ELF-1 (cell line): ENCODE data around the gene CCDC12.
A peak's percentile ranks its signal among the peaks of the same experiment; 100 is the strongest.

Experiments used
- DNase-seq: peaks from one replicate; pipeline ENCODE4 v3.0.0-alpha.2; 2016; ENCODE audit warnings: low read depth, low spot score

The CCDC12 gene

DNA sequence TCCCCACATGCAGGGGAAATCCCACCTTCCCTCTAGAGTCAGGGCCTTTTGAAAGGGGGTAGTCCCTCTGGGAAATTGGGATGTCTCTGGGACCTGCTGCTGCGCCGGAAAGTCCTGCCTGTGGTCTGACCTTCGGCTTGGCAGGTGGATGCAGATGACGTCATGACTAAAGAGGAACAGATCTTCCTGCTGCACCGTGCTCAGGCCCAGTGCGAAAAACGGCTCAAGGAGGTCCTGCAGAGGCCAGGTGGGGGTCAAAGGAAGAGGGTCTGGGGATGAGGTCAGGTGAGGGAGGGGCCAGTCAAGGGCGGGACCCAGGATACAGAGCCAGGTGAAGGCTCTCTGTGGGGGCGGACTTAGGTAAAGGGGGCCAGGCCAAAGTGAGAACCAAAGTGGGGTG lies 82.8 kb downstream of the CCDC12 start:
- DNase-seq: no peak

DNA sequence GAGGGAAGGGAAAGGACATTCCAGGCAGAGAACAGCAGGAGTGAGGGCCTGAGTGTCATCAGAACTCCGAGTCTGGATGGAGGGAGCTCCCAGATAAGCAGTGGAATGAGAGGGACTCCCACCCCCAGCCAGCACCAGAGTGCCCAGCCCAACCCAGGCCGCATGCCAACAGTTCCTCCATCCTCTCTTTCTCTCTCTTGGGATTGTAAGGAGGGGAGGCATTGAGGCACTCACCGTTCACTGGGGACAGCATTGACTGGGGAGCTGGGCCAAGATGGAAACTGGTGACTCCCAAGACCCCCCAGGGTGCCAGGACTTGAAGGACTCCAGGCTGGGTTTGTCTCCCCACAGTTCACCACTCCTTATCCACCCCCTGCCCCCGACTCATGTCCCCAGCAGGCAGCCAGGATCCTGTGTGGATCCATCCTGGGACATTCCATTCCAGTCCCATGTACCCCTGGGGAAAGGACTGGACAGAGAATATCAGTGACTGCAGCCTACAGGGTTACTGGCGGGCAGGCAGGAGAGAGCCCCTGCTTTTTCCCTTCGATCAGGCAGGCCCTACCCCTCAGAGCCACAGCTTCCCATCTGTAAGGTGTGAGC lies 83.3 kb downstream of the CCDC12 start:
- DNase-seq: no peak

DNA sequence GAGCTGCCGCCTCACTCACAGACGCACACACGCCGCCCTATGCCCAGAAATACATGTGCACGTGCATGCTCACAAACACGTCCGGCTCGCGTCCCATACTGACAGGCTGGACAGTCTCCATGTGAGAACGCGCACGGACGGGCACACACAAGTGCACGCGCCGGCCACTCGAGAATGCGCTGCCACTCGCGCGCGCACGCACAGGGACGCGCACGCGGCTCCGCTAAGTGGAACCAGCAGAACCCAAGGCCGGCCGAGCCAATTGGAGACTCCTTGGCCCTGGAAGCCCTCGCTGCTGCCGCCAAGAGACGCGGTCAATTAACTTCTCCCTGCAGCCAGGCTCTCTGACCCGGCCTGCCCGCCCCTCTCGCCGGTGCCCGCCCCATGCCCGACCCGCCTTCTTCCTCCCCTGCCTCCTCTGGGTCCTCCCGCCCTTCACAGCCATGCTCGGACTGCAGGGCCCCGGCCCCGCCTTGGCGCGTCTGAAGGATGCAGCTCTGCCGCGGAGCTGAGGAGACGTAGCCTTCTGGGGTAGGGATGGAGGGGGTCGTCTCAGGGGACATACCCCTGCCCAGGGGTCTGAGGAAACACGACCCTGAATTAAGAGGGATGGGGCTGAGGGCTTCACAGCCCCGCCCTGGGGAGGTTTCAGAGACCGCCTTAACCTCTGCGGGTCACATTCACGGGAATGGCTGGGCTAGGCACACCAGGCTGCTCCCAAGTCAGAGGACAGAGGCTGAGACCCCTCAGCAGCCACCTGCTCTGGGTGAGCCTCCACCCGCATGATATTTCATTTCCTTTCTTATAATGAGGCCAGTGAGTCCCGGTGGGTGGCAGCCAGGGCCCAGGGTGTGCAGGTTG lies 84.0 kb downstream of the CCDC12 start:
- peak; percentile 88 for DNase-seq

GRCh38 chr3:46891132-46891531 lies 85.4 kb downstream of the CCDC12 start:
- no peak for DNase-seq

- DNase-seq: no peak
Measured at GRCh38 chr3:46890132-46890531, 86.4 kb downstream of the CCDC12 start.

GRCh38 chr3:46889381-46890110 lies 87.0 kb downstream of the CCDC12 start:
- no peak for DNase-seq

DNA sequence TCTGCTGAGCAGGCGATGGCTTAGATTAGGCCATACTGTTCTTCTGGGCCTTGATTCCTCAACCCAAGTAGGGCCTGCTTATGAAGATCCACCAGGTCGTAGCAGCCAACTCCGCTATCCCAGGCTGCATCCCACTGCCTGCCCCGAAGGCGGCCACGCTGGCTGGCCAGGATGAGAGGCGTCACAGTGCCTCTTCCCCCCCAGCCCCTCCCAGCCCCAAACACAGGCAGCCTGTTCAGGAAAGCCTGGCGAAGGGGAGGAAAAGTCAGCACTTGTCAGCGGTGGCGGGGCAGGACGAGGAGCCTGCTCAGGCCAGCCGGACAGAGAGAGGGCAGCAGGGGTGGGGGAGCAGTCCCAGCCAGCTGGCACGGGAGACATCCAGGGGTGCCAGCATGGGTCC lies 87.8 kb downstream of the CCDC12 start:
- peak; percentile 61 for DNase-seq

DNA sequence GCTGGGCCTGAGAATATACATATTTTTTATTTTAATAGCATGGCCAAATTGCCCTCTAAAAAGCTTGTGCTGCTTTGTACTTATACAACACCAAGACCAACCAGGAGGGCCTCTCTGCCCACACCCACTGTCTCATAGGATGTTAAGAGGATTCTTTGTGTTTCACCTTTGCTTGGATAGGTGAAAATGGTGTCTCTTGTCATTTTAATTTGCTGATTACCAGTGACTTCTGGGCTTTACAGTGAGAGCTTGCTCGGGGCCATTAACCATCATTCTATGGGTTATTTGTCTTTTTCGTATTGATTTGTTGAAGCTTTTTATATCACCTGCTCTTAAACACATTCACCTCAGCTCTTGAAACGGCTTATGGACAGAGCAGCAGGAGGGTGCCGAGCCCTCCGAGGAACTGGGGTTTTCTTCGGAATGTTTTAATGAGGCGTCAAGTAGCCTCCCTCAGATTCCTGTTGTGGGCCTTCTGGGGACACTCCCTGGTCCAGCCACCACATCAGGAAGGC lies 88.5 kb downstream of the CCDC12 start:
- peak; percentile 56 for DNase-seq

- no peak for DNase-seq
Measured at GRCh38 chr3:46885612-46886011, 90.9 kb downstream of the CCDC12 start.

- DNase-seq: no peak
Measured at GRCh38 chr3:46884929-46885328, 91.6 kb downstream of the CCDC12 start.

DNA sequence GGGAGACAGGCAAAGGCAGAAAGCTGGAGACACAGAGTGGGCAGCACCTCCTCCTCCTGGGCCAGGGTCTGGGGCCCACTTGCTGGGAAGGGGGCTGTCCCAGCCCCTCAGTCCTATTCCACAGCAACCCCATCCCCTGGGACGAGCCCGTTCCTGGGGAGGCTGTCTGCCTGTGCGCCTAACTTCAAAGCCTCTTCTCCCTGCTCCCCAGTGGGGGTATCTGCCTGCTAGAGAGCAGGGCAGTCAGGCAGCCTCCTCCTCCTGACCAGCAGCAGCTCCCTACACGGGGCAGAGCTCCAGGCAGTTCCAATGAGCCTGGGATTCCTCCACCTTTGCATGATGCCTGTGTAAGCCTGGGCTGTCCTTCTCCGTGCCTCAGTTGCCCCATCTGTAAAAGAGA lies 92.1 kb downstream of the CCDC12 start:
- no peak for DNase-seq

DNA sequence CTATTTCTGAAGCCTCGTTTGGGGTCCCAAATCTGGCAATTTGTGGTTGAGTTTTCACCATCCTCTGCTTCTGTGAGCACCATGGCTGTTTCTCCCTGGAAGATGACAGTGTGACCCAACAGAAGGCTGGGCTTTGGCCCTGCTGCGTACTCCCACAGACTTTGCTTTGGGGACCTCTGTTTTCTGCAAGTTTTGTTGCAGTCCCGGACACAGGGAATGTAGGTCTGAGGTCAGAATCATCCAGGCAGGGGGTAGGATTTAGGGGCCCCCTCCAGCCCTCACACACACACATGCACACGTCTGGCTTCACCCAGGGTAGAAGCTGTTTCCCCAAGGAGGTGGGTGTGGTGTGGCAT lies 92.7 kb downstream of the CCDC12 start:
- no peak for DNase-seq

- no peak for DNase-seq
Measured at GRCh38 chr3:46883054-46883829, 93.3 kb downstream of the CCDC12 start.

DNA sequence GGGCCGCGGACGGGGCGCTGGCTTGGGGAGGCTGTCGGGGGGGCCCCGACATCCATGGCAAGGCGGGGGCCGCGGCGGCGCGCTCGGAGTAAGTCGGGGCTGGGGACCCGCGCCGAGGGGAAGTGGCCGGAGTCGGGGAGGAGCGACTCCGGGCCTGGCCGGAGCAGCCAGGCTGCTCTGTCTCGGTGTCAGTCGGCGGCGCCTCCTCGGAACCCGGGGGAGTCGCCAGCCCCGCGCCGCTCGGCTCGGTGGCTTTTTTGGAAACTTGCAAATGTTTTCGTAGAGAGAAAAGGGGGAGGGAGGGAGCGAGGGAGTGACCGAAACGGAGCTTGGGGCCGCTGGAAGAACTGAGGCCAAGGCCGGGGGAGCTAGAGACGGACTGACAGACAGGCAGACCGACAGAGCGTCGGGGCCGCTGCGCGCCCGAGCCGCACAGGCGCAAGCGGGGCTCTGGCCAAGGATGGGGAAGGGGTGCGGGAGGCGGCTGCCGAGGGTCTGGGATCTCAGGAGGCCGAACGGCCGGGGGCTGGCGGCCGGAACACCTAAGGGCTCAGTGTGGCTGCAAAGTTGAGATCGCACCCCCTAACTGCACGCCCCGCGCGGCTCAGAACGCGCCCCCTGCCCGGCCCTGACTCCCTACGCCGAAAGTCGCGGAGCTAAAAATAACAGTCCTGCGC lies 94.0 kb downstream of the CCDC12 start:
- DNase-seq: peak; percentile 76

DNA sequence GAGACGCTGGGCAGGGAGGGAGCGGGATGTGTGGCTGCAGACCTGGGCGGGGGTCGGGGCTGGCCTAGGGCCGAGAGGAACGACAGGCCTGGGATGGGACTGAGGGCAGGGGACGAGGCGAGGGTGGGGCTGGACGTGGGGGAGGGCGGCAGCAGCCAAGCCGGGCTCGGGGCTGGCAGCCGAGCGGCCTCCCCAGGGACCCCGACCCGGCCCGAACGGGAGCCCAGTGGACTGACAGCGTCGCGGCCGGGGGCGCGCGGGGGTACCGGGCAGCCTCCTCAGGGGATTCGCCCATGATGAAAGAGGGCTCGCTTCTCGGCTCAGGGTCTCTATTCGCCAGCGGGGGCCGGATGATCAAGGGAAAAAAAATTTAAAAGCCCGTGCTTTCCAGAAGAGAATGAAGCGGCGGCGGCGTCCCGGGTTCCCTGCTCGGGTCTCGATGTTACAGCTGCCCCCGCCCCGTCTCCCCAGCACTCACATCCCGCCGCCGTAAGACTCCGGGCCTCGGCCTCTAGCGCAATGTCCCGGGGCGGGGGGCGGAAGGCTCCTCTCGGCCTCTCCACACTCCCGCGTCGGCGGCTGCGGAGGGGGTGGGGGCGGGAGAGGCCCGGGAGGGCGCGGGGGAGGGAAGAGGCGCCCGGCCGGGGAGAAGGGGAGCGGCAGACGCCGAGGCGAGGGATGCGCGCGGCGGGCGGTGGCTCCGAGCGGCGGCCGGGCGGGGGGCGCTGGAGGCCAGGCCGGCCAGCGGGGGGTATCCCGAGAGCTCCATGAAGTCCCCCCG lies 94.8 kb downstream of the CCDC12 start:
- peak; percentile 51 for DNase-seq

- DNase-seq: no peak
Measured at GRCh38 chr3:46880884-46881595, 95.5 kb downstream of the CCDC12 start.

DNA sequence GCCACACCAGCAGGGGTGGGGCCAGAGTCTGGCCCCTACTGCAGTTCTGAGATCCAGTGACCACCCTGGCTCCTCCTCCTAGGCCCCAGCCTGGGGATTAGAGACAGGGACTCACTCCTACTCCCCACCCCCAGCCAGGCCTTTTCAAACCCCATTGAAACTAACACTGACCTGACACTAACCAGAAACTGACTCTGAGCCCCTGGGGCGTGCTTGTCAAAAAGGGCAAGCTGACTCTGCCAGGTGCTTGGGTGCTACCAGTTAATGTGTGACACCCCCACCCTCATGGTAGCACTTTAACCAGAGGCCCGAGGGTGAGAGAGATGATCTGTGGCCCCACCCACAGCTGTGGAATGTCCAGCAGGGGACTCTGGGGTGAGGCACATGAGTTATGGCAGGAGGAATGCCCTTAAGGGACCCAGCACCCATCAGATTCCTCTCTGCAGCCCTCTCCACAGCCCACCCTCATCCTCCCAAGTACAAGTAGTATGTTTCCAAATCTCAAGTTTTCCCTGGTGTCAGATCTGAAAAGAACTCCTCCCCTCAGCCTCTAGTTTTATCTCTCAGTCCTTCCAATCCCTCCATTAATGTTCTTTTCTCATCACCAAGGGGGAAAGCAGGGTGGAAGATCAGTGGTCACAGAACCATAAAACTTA lies 97.6 kb downstream of the CCDC12 start:
- peak; percentile 96 for DNase-seq

DNA sequence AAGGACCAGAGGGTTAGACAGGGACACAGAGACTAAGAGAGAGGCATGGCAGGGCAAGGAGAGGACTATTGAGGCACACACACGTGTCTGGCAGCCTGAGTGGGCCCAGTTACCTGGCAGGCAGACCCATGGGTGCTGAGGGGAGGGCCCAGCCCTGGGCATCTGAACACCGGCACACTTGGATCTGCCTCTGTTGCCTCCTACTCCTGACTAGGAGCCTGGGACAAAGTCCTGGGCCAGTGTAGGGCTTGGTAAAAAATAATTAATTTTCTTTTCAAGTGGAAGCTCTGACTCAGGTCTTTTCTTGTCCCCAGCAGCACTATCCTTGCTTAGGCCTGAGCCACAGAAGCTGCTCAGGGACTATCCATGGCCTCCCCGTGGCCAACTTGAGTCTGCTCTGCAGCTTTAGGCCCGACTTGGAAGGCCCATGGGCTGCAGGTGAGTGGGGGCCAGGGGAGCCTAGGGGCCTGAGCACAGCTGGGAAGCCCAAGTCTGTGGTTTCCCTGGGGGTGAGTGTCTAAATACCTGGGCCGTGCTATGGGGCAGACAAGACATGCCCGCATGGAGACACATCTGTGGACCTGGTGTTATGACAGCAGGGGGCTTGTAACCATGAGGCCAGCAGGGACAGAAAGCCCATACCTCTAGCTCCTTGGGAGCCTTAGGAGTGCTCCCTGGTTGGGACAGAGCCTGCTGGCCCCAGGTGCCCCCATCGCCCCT lies 99.0 kb downstream of the CCDC12 start, which contains the start of gene PTH1R:
Gene PTH1R (plus strand): TSS at position 316 of the 720 bp plus-strand sequence. CDS start 5,839 bp downstream, outside the sequence.
- DNase-seq: no peak
